GM13977 (cell line): ENCODE results near the gene PGBD5.

ENCODE experiments used
- DNase-seq: peaks from one replicate; pipeline ENCODE4 v3.0.0; 2012; ENCODE audit warnings: low spot score
- in situ Hi-C: fragments of 300-500 bp; cut with MboI; formaldehyde crosslinking; loops from one replicate; pipeline ENCODE4 v1.12.0; 2022; ENCODE audit warnings: low sequenced_read_pairs, low pct_unique_long_range_greater_than_20kb, mixed read lengths, inconsistent platforms; ENCODE audit not compliant: unreplicated experiment
- TF ChIP-seq, protein P1 (sequence below): IDR thresholded peaks from 2 replicates; pipeline ENCODE4 v1.5.1; 2012; ENCODE audit warnings: mild to moderate bottlenecking, control low read depth; ENCODE audit not compliant: insufficient read depth; ENCODE audit errors: extremely low read depth, missing control alignments

The PGBD5 gene

DNA sequence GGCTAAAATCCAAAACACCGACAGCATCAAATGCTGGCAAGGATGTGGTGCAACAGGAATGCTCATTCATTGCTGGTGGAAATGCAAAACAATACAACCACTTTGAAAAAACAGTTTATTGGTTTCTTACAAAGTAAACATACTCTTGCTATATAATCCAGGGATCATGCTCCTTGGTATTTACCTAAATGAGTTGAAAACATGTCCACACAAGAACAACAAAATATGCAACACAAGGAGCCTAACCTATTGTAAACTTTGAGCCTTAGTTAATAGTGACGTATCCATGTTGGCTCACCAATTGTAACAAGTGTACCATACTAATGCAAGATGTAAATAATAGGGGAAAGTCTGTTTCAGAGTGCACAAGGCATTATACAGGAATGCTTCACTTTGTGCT is 37.2 kb upstream of the PGBD5 start:
- TF ChIP-seq, protein P1, sequence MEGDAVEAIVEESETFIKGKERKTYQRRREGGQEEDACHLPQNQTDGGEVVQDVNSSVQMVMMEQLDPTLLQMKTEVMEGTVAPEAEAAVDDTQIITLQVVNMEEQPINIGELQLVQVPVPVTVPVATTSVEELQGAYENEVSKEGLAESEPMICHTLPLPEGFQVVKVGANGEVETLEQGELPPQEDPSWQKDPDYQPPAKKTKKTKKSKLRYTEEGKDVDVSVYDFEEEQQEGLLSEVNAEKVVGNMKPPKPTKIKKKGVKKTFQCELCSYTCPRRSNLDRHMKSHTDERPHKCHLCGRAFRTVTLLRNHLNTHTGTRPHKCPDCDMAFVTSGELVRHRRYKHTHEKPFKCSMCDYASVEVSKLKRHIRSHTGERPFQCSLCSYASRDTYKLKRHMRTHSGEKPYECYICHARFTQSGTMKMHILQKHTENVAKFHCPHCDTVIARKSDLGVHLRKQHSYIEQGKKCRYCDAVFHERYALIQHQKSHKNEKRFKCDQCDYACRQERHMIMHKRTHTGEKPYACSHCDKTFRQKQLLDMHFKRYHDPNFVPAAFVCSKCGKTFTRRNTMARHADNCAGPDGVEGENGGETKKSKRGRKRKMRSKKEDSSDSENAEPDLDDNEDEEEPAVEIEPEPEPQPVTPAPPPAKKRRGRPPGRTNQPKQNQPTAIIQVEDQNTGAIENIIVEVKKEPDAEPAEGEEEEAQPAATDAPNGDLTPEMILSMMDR = no peak
- in situ Hi-C loops = no loop called here
- no peak for DNase-seq

DNA sequence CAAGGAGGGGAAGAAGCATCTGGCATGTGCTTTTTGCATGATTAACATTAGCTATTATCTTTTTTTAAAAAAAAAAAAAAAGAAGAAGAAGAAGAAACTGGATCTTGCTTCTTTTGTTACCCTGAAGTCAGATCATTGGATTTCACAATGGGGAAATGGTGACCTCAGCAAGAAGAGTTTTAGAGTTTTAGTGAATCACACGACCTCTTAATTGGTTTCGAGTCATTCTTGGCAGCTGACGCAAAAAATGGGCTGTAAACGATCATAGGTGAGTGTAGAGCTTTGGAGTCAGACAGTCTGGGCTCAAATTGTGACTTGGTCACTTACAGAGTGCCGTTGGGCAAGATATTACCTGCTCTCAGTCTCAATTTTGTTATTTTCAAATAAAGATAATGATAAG is 33.3 kb upstream of the PGBD5 start:
- DNase-seq = no peak
- TF ChIP-seq, protein P1 = no peak

DNA sequence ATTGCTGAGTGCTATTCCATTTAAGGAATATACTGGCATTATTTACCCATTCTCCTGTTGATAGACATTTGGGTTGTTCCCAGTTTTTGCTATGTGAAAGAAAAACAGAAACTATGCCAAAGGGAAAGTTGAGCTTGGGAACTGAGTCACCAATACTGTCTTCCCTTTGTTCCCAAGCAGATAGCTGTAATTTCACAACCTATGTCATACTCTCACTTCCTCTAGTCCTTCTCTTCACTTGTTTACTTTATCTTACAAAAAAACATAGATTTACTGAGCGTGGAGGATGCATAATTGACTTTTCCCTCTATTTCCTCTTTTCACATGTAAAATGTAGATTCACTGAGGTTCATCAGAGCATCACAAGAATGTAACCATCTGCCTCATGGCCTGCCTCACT is 32.4 kb upstream of the PGBD5 start:
- TF ChIP-seq, protein P1 = no peak
- no peak for DNase-seq
- in situ Hi-C loops = no loop called here

More for the DNA sequence above, 33.3 kb upstream of the PGBD5 start:
- in situ Hi-C loops = no loop called here

DNA sequence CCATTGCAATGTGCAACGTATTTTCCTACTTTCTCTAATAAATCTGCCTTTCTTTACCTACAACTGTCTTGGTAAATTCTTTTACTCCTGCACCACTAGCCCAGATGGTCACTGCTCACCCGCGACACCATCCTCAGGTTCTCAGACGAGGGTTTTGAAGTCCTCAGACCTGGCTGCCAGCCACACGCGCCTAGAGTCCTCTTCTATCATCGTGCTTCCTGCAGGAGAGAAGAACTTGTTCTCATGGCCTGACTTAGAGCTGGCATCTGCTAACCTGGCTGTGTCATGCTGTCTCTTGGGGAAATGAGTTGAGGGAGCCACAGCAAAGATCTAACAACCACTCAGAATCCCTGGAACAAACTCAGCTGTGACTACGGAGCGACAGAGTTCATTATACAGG is 30.3 kb upstream of the PGBD5 start:
- DNase-seq = no peak
- TF ChIP-seq, protein P1 = no peak
- in situ Hi-C loops = no loop called here

DNA sequence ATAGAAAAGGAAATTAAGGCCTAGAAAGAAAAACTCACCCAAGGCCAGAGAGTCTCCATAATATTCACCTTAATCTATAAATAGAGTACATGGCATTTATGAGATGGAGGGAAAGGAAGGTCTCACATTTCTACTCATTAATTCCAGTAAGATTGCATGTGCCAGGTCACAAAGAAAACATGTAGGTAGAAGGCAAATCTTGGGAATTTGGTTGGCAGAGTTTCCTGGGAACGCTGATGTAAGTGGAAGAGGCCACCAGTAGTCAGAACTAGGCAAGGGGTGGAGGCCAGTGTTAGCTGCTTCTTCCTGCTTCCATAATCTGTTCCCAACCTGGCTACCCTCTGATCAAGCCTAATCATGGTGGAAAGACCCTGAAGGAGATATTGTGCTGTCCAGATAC is 29.2 kb upstream of the PGBD5 start:
- in situ Hi-C loops = no loop called here

DNA sequence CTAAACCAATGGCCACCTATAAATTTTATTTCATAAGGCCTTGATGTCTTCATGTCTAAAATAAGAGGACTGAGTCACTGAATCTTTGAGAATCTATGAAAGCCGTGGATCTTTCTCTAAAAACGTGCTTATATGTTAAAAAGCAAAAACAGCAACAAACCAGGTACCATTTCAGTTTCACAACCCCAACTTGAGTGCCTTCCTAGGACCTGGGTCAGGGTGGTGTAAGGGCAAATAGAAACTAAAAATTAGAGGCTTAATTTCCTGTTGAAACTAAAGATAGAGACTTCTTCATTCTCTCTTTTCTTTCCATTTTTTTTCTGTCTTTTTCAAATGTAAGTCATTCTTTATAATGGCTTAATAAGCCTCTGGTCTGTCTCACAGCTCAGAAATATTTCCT is 27.2 kb upstream of the PGBD5 start:
- TF ChIP-seq, protein P1 = no peak
- DNase-seq = no peak
- in situ Hi-C loops = no loop called here

More for the DNA sequence above, 29.2 kb upstream of the PGBD5 start:
- no peak for DNase-seq
- TF ChIP-seq, protein P1 = no peak
